GM12878 (cell line): ENCODE data around the gene FIZ1. TPM values are rescaled to one million over a fixed set of nuclear protein-coding genes. Genes with fewer than 3 reads are reported as not detected.

Experiments
- BACH1 ChIP-seq: fragments of 450-650 bp; IDR thresholded peaks from 2 replicates; pipeline ENCODE4 v1.6.1; 2017; ENCODE audit warnings: mild to moderate bottlenecking, borderline replicate concordance
- CREM ChIP-seq: IDR thresholded peaks from 2 replicates; pipeline ENCODE4 v1.6.1; 2014; ENCODE audit warnings: antibody characterized with exemption, low read depth
- EGR1 ChIP-seq, 2 experiments: IDR thresholded peaks; 1 replicate in 1 of 2; 2 replicates in 1 of 2; pipeline ENCODE4 v1.6.1; 2011 to 2012; ENCODE audit warnings: low read depth in 2 of 2, low read length in 2 of 2, borderline replicate concordance in 1 of 2, mild to moderate bottlenecking in 1 of 2, moderate library complexity in 1 of 2
- ELK1 ChIP-seq: IDR thresholded peaks from 2 replicates; pipeline ENCODE4 v1.6.1; 2012; ENCODE audit warnings: low read depth, low read length, improper control_type of control experiment
- HCFC1 ChIP-seq: fragments of 150-350 bp; IDR thresholded peaks from 2 replicates; pipeline ENCODE4 v1.6.1; 2014; ENCODE audit warnings: low read length
- IKZF2 ChIP-seq, 2 experiments: fragments of 450-650 bp; IDR thresholded peaks; 2 replicates each; pipeline ENCODE4 v1.6.1; 2017; ENCODE audit warnings: mild to moderate bottlenecking in 2 of 2, moderate library complexity in 2 of 2
- MYB ChIP-seq: fragments of 150-350 bp; IDR thresholded peaks from 2 replicates; pipeline ENCODE4 v1.6.1; 2014; ENCODE audit warnings: mild to moderate bottlenecking, low read depth, low read length, borderline replicate concordance
- PML ChIP-seq: IDR thresholded peaks from 2 replicates; pipeline ENCODE4 v1.6.1; 2012; ENCODE audit warnings: low read length, inconsistent platforms
- RELB ChIP-seq: fragments of 450-650 bp; IDR thresholded peaks from 2 replicates; pipeline ENCODE4 v1.6.1; 2017; ENCODE audit warnings: low read depth, mild to moderate bottlenecking, moderate library complexity
- SP1 ChIP-seq: IDR thresholded peaks from one replicate; pipeline ENCODE4 v1.6.1; 2011; ENCODE audit warnings: low read depth, low read length
- TAF1 ChIP-seq: IDR thresholded peaks from 2 replicates; pipeline ENCODE4 v1.6.1; 2011; ENCODE audit warnings: mild to moderate bottlenecking, low read depth, low read length, borderline replicate concordance
- YBX1 ChIP-seq: fragments of 450-650 bp; IDR thresholded peaks from 2 replicates; pipeline ENCODE4 v1.6.1; 2016; ENCODE audit warnings: antibody characterized with exemption
- YY1 ChIP-seq: IDR thresholded peaks from 2 replicates; pipeline ENCODE4 v1.6.1; 2011; ENCODE audit warnings: low read depth, mild to moderate bottlenecking, low read length
- polyA plus RNA-seq, 11 experiments: library from polyadenylated mRNA; depleted of rRNA in 4 of 11; unstranded in 6 of 11; stranded (reverse) in 5 of 11; fragments of >200 nt; fragmentation: Nextera tagmentation in 4 of 11; fragmentation: Illumina TruSeq in 1 of 11; extraction: Ambion mirVana in 4 of 11; extraction: Trizol in 1 of 11; gene quantifications; 1 replicate in 1 of 11; 2 replicates in 10 of 11; pipeline versions ENCODE4 v1.2.1 to v1.2.3, GENCODE V29; 2011 to 2016; ENCODE audit warnings: inconsistent platforms in 2 of 11, missing spikeins in 2 of 11, low read depth in 1 of 11
- total RNA-seq, 4 experiments: library from RNA; depleted of rRNA in 3 of 4; stranded (reverse); fragments of >200 nt in 3 of 4; fragmentation: Illumina TruSeq in 1 of 4; extraction: Trizol in 1 of 4; gene quantifications; 2 replicates each; pipeline versions ENCODE4 v1.2.1 to v1.2.3, GENCODE V29; 2013 to 2021
- TF ChIP-seq, protein P1 (sequence below), 3 experiments: IDR thresholded peaks in 2 of 3; conservative IDR thresholded peaks in 1 of 3; 2 replicates each; pipeline ENCODE4 v1.5.1; 2011; ENCODE audit warnings: low read depth in 3 of 3, low read length in 3 of 3, mild to moderate bottlenecking in 3 of 3, control low read depth in 2 of 3, moderate library complexity in 2 of 3, inconsistent platforms in 1 of 3, mixed read lengths in 1 of 3; ENCODE audit not compliant: control insufficient read depth in 2 of 3, insufficient read depth in 1 of 3; ENCODE audit errors: extremely low read depth in 1 of 3

Gene FIZ1
- total and polyA plus RNA-seq, 10 of the 15 experiments (the other 5 are each of a cell fraction or from before 2014, with no cell fraction given): 0.60 to 16.8 (median 4.2) TPM

DNA sequence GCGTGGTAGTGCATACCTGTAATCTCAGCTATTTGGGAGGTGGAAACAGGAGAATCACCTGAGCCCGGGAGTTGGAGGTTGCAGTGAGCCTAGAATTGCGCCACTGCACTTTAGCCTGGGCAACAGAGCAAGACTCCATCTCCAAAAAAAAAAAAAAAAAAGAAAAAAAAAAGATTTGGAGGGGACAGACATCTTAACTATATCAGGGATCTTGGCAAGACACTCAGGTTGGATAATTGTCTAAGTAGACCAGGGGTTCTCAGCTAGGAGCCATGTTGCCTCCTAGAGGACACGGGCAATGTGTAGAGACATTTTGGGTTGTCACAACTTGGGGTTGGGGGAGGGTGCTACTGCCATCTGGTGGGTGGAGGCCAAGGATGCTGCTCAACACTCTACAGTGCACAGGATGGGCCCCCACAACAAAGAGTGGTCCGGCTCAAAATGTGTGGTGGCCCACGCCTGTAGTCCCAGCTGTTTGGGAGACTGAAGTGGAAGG, 39.6 kb upstream of the FIZ1 start (continued):
- TF ChIP-seq YBX1: no peak
- no peak; the same call in 1 of the 2 replicates for TF ChIP-seq CREM
- TF ChIP-seq BACH1: 0 out of 2 replicates have a peak, but pooled peaks have one; percentile 26
- no peak for TF ChIP-seq ELK1
- no peak for TF ChIP-seq MYB
- TF ChIP-seq IKZF2 (IDR thresholded peaks at IDR 0.05): no peak
- peak in 1 of 2 experiments; percentile 54; a peak in 1 of 3 replicates for TF ChIP-seq EGR1 (IDR thresholded peaks at IDR 0.05; ENCODE audit: borderline replicate concordance in 1 of 2, low read depth in 2 of 2, low read length in 2 of 2)
- TF ChIP-seq TAF1: 0 out of 2 replicates have a peak, but pooled peaks have one; percentile 52
- TF ChIP-seq RELB: 0 out of 2 replicates have a peak, but pooled peaks have one; percentile 30
- TF ChIP-seq PML: no peak
- TF ChIP-seq YY1: peak; percentile 94
- TF ChIP-seq, protein P1, sequence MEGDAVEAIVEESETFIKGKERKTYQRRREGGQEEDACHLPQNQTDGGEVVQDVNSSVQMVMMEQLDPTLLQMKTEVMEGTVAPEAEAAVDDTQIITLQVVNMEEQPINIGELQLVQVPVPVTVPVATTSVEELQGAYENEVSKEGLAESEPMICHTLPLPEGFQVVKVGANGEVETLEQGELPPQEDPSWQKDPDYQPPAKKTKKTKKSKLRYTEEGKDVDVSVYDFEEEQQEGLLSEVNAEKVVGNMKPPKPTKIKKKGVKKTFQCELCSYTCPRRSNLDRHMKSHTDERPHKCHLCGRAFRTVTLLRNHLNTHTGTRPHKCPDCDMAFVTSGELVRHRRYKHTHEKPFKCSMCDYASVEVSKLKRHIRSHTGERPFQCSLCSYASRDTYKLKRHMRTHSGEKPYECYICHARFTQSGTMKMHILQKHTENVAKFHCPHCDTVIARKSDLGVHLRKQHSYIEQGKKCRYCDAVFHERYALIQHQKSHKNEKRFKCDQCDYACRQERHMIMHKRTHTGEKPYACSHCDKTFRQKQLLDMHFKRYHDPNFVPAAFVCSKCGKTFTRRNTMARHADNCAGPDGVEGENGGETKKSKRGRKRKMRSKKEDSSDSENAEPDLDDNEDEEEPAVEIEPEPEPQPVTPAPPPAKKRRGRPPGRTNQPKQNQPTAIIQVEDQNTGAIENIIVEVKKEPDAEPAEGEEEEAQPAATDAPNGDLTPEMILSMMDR (IDR thresholded peaks at IDR 0.05 in 2 of 3, conservative IDR thresholded peaks at IDR 0.05 in 1 of 3; ENCODE audit: control insufficient read depth in 2 of 3, extremely low read depth in 1 of 3, insufficient read depth in 1 of 3, low read depth in 3 of 3, low read length in 3 of 3): peak; percentile 52 to 69 (median 67)
- no peak for TF ChIP-seq SP1
- peak; percentile 41; the same call in 1 of the 2 replicates for TF ChIP-seq HCFC1
